ENCODE measurements around the gene FRMD5. TPM values are rescaled to one million over a fixed set of nuclear protein-coding genes. Genes with fewer than 3 reads are reported as not detected.
"Not testable (repeated sequence)": the region's sequence is repeated elsewhere in the genome, so short reads cannot be mapped to it uniquely, and the experiment has no call there.

The FRMD5 gene
- total RNA-seq, 1 experiment from 2014 or later: 3.9 TPM

GRCh38 chr15:44009038-44009437, 186.0 kb downstream of the FRMD5 start:
- WGBS (ENCODE audit: extremely low coverage, insufficient read length, low lambda C conversion rate): no CpG with 5 or more reads among the region's 2 CpGs
- TF ChIP-seq CTCF (conservative IDR thresholded peaks at IDR 0.05): no peak
- no peak overlapping the region for H3K56ac ChIP-seq (ENCODE audit: insufficient read length, low read depth, low read length)
- H3K23me2 ChIP-seq (ENCODE audit: insufficient read length, low read depth, low read length, poor library complexity, severe bottlenecking): no peaks in the 10 kb centered on the region
- H3K9me3 ChIP-seq (ENCODE audit: control insufficient read depth, low read depth, low read length): no peaks in the 10 kb centered on the region
- H3K23ac ChIP-seq (ENCODE audit: insufficient read length, low read depth, low read length): no peak overlapping the region
- no peak overlapping the region for H3K14ac ChIP-seq (ENCODE audit: insufficient read depth, low read length)
- H4K8ac ChIP-seq (replicated peaks; ENCODE audit: insufficient read length, low read depth, low read length): no peak overlapping the region
- no peak overlapping the region for H4K5ac ChIP-seq (ENCODE audit: insufficient read length, low read depth, low read length)
- peaks cover 0 to 4% of the 10 kb centered on the region in 2 experiments; a peak in 2 of 4 replicates for H3K4me1 Mint-ChIP-seq
- H3K18ac ChIP-seq (ENCODE audit: insufficient read length, low read depth, low read length): no peak overlapping the region
- no peak overlapping the region for H4K91ac ChIP-seq (ENCODE audit: insufficient read length, low read depth, low read length)
- no peaks in the 10 kb centered on the region for H3K79me2 ChIP-seq (ENCODE audit: insufficient read depth, low read length)
- H2BK15ac ChIP-seq (ENCODE audit: low read depth, low read length): no peak overlapping the region
- no peaks in the 10 kb centered on the region for H4K20me1 ChIP-seq (ENCODE audit: control insufficient read depth, insufficient read depth, insufficient read length)
- no peak overlapping the region for H2AFZ ChIP-seq (ENCODE audit: low read length)
- no peak for DNase-seq
- H3K27ac Mint-ChIP-seq: peak overlapping the region in 1 of 3 experiments; percentile 33; a peak in 1 of 7 replicates
- no peaks in the 10 kb centered on the region for H3K27me3 ChIP-seq (ENCODE audit: insufficient read depth, low read length)
- H3K27me3 Mint-ChIP-seq (ENCODE audit: low read depth): no peaks in the 10 kb centered on the region
- no peak overlapping the region for H3K4ac ChIP-seq (ENCODE audit: low read depth, low read length)
- H2BK5ac ChIP-seq (ENCODE audit: insufficient read length, low read length): no peak overlapping the region
- H3K79me1 ChIP-seq (ENCODE audit: insufficient read depth, low read depth, low read length, poor library complexity, severe bottlenecking): no peaks in the 10 kb centered on the region
- H2BK120ac ChIP-seq (ENCODE audit: low read depth, low read length, poor library complexity, severe bottlenecking): no peak overlapping the region
- H2AK5ac ChIP-seq (ENCODE audit: insufficient read length, low read length): no peak overlapping the region
- H3K9ac ChIP-seq (ENCODE audit: extremely low read depth, insufficient read length, low read length): no peak overlapping the region
- no peaks in the 10 kb centered on the region for H3K9me3 Mint-ChIP-seq
- H3K36me3 Mint-ChIP-seq (ENCODE audit: insufficient read depth in 1 of 3, low read depth in 3 of 3): no peaks in the 10 kb centered on the region
- no peak overlapping the region for H3K4me3 Mint-ChIP-seq
- H2BK12ac ChIP-seq (ENCODE audit: insufficient read length, low read depth, low read length): no peak overlapping the region
- H3K4me2 ChIP-seq (ENCODE audit: insufficient read depth, insufficient read length, low read length): no peak overlapping the region
- H3K27ac ChIP-seq (ENCODE audit: insufficient read length, low read depth, low read length): no peak overlapping the region
- H3T11ph ChIP-seq (ENCODE audit: low read length): no peak overlapping the region
- no peak overlapping the region for H2BK20ac ChIP-seq (ENCODE audit: low read depth, low read length, poor library complexity, severe bottlenecking)
- H3K4me1 ChIP-seq (ENCODE audit: insufficient read depth, low read length): no peaks in the 10 kb centered on the region

- H3K79me2 ChIP-seq (ENCODE audit: insufficient read depth, low read length); H4K91ac ChIP-seq (ENCODE audit: insufficient read length, low read depth, low read length); H3K14ac ChIP-seq (ENCODE audit: insufficient read depth, low read length); H4K8ac ChIP-seq (replicated peaks; ENCODE audit: insufficient read length, low read depth, low read length); H3K4ac ChIP-seq (ENCODE audit: low read depth, low read length); H3K23ac ChIP-seq (ENCODE audit: insufficient read length, low read depth, low read length); H2BK12ac ChIP-seq (ENCODE audit: insufficient read length, low read depth, low read length); H3K27me3 ChIP-seq (ENCODE audit: insufficient read depth, low read length); H2BK5ac ChIP-seq (ENCODE audit: insufficient read length, low read length); H3K27ac Mint-ChIP-seq; H3T11ph ChIP-seq (ENCODE audit: low read length); H2BK120ac ChIP-seq (ENCODE audit: low read depth, low read length, poor library complexity, severe bottlenecking); H2BK20ac ChIP-seq (ENCODE audit: low read depth, low read length, poor library complexity, severe bottlenecking); H3K9ac ChIP-seq (ENCODE audit: extremely low read depth, insufficient read length, low read length); H2AFZ ChIP-seq (ENCODE audit: low read length); H3K9me3 ChIP-seq (ENCODE audit: control insufficient read depth, low read depth, low read length); H3K27me3 Mint-ChIP-seq (ENCODE audit: low read depth); H3K4me1 ChIP-seq (ENCODE audit: insufficient read depth, low read length); H4K5ac ChIP-seq (ENCODE audit: insufficient read length, low read depth, low read length); H3K23me2 ChIP-seq (ENCODE audit: insufficient read length, low read depth, low read length, poor library complexity, severe bottlenecking); H3K79me1 ChIP-seq (ENCODE audit: insufficient read depth, low read depth, low read length, poor library complexity, severe bottlenecking); H2BK15ac ChIP-seq (ENCODE audit: low read depth, low read length); H4K20me1 ChIP-seq (ENCODE audit: control insufficient read depth, insufficient read depth, insufficient read length); H3K18ac ChIP-seq (ENCODE audit: insufficient read length, low read depth, low read length); H3K27ac ChIP-seq (ENCODE audit: insufficient read length, low read depth, low read length); DNase-seq; H3K4me2 ChIP-seq (ENCODE audit: insufficient read depth, insufficient read length, low read length); H2AK5ac ChIP-seq (ENCODE audit: insufficient read length, low read length); H3K36me3 Mint-ChIP-seq (ENCODE audit: insufficient read depth in 1 of 3, low read depth in 3 of 3); H3K4me3 Mint-ChIP-seq; H3K9me3 Mint-ChIP-seq; H3K56ac ChIP-seq (ENCODE audit: insufficient read length, low read depth, low read length): not testable (repeated sequence)
- WGBS (ENCODE audit: extremely low coverage, insufficient read length, low lambda C conversion rate): no CpG with 5 or more reads among the region's 6 CpGs
- H3K4me1 Mint-ChIP-seq: peaks cover 10 to 13% of the 10 kb centered on the region in 2 experiments
Measured at GRCh38 chr15:44000248-44000647, 194.8 kb downstream of the FRMD5 start.
